ENCODE results near the gene PZP. TPM values are rescaled to one million over a fixed set of nuclear protein-coding genes. Genes with fewer than 3 reads are reported as not detected.
"Not testable (repeated sequence)": the region's sequence is repeated elsewhere in the genome, so short reads cannot be mapped to it uniquely, and the experiment has no call there.

PZP gene
- polyA plus RNA-seq (ENCODE audit: insufficient read length in 12 of 12), result 1 to 10 TPM in 1 of 12 donors, under 1 TPM in 9, not detected in 2; 0.21 to 1.0 (median 0.61) TPM
- long read RNA-seq, donor 1, result 0 reads
- long read RNA-seq, donor 2, result 0 reads
- long read RNA-seq, donor 3, result 0 reads
- long read RNA-seq, donor 4, result 0 reads
- long read RNA-seq, donor 5, result 0 reads
- long read RNA-seq, donor 6, result 0 reads
- long read RNA-seq, donor 7, result 0 reads
- long read RNA-seq, donor 8, result 0 reads
- long read RNA-seq, donor 9, result 0 reads
- long read RNA-seq, donor 10, result 0 reads
- long read RNA-seq, donor 11, result 0 reads

GRCh38 chr12:9208229-9208628, at the start of gene PZP:
TSS of gene PZP (minus strand) at chr12:9208395. CDS start at chr12:9208341, 54 bp downstream.
- DNase-seq, result no peak

- DNase-seq, result no peak
Observed at GRCh38 chr12:9256758-9257405, 48.7 kb upstream of the PZP start.

GRCh38 chr12:9256341-9256740, 48.1 kb upstream of the PZP start:
- no peak for DNase-seq

GRCh38 chr12:9255837-9256236, 47.6 kb upstream of the PZP start:
- DNase-seq, result no peak

GRCh38 chr12:9253464-9253863, 45.3 kb upstream of the PZP start:
- DNase-seq, result no peak

- DNase-seq, result not testable (repeated sequence)
Observed at GRCh38 chr12:9252791-9253190, 44.6 kb upstream of the PZP start.

- no peak for DNase-seq
Observed at GRCh38 chr12:9252256-9252655, 44.1 kb upstream of the PZP start.

- no peak for DNase-seq
Observed at GRCh38 chr12:9248435-9248834, 40.2 kb upstream of the PZP start.

GRCh38 chr12:9244894-9245293, 36.7 kb upstream of the PZP start:
- DNase-seq, result no peak

- DNase-seq, result no peak
Observed at GRCh38 chr12:9243999-9244649, 35.9 kb upstream of the PZP start.

- DNase-seq, result no peak
Observed at GRCh38 chr12:9241301-9241700, 33.1 kb upstream of the PZP start.

- DNase-seq, result no peak
Observed at GRCh38 chr12:9240776-9241175, 32.6 kb upstream of the PZP start.

GRCh38 chr12:9240004-9240635, 31.9 kb upstream of the PZP start:
- DNase-seq, result not testable (repeated sequence)

- no peak for DNase-seq
Observed at GRCh38 chr12:9237286-9237685, 29.1 kb upstream of the PZP start.

- no peak for DNase-seq
Observed at GRCh38 chr12:9235519-9235918, 27.3 kb upstream of the PZP start.

GRCh38 chr12:9227950-9228349, 19.8 kb upstream of the PZP start:
- no peak for DNase-seq

GRCh38 chr12:9223830-9224229, 15.6 kb upstream of the PZP start:
- DNase-seq, result no peak

- no peak for DNase-seq
Observed at GRCh38 chr12:9221483-9221882, 13.3 kb upstream of the PZP start.

- DNase-seq, result not testable (repeated sequence)
Observed at GRCh38 chr12:9221011-9221410, 12.8 kb upstream of the PZP start.

GRCh38 chr12:9214534-9214933, 6.3 kb upstream of the PZP start:
- no peak for DNase-seq

GRCh38 chr12:9211687-9212086, 3.5 kb upstream of the PZP start:
- no peak for DNase-seq

GRCh38 chr12:9204380-9204779, 3.8 kb downstream of the PZP start:
- DNase-seq, result no peak

GRCh38 chr12:9198012-9198411, 10.2 kb downstream of the PZP start:
- DNase-seq, result no peak

Measured in muscle of arm (tissue), 14 donors.